ENCODE data around the gene ZNF391. TPM values are rescaled to one million over a fixed set of nuclear protein-coding genes. Genes with fewer than 3 reads are reported as not detected.

ZNF391 gene
- total RNA-seq, 1 experiment from 2014 or later: 4.7 TPM

DNA sequence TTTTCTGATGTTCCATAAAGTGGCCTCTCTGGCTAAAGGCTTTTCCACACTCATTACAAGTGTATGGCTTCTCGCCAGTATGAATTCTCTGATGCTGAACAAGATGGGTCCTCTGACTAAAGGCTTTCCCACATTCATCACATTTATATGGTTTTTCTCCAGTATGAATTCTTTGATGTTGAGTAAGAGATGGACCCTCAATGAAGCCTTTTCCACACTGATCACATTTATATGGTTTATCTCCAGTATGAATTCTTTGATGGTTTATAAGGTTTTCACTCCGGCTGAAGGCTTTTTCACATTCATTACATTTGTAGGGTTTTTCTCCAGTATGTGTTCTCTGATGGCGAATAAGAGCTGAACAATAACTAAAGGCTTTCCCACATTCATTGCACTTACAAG, 63.9 kb downstream of the ZNF391 start:
- no peaks in the 10 kb centered on the region for H3K4me1 ChIP-seq (replicated peaks; ENCODE audit: insufficient read depth)
- no peak overlapping the region for H3K4me3 ChIP-seq
- peaks cover 60% of the 10 kb centered on the region for H3K36me3 ChIP-seq (ENCODE audit: low read depth)

More for the DNA sequence above, 63.9 kb downstream of the ZNF391 start:
- POLR2A ChIA-PET (ENCODE audit: unreplicated experiment): no interaction called here
- H3K27me3 ChIP-seq (ENCODE audit: insufficient read depth, low read depth): no peaks in the 10 kb centered on the region
- TF ChIP-seq, protein P1, sequence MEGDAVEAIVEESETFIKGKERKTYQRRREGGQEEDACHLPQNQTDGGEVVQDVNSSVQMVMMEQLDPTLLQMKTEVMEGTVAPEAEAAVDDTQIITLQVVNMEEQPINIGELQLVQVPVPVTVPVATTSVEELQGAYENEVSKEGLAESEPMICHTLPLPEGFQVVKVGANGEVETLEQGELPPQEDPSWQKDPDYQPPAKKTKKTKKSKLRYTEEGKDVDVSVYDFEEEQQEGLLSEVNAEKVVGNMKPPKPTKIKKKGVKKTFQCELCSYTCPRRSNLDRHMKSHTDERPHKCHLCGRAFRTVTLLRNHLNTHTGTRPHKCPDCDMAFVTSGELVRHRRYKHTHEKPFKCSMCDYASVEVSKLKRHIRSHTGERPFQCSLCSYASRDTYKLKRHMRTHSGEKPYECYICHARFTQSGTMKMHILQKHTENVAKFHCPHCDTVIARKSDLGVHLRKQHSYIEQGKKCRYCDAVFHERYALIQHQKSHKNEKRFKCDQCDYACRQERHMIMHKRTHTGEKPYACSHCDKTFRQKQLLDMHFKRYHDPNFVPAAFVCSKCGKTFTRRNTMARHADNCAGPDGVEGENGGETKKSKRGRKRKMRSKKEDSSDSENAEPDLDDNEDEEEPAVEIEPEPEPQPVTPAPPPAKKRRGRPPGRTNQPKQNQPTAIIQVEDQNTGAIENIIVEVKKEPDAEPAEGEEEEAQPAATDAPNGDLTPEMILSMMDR (conservative IDR thresholded peaks at IDR 0.05): no peak
- TF ChIP-seq EZH2 (IDR thresholded peaks at IDR 0.05; ENCODE audit: low read depth): no peak
- H3K79me2 ChIP-seq (ENCODE audit: low read depth): no peaks in the 10 kb centered on the region
- no peak overlapping the region for H3K27ac ChIP-seq
- CTCF ChIA-PET: no interaction called here
- H3K4me2 ChIP-seq: no peak overlapping the region
- H3K9me2 ChIP-seq (ENCODE audit: insufficient read depth): no peaks in the 10 kb centered on the region
- intact Hi-C loops (cut with micrococcal nuclease; ENCODE audit: unreplicated experiment): no loop called here
- no peaks in the 10 kb centered on the region for H3F3A ChIP-seq (ENCODE audit: insufficient read depth, low read depth)
- no TSS peak for BruUV-seq (replicated peaks)
- H2AFZ ChIP-seq: no peak overlapping the region
- peaks cover 86% of the 10 kb centered on the region for H3K9me3 ChIP-seq (ENCODE audit: insufficient read depth, low read depth)
- no peaks in the 10 kb centered on the region for H4K20me1 ChIP-seq (ENCODE audit: insufficient read depth)
- no peak for DNase-seq

Other genes starting within 250 kb of the ZNF391 start
- gene PRSS16, start 141.1 kb upstream of the ZNF391 start, total RNA-seq (2021): 32.3 and 32.5 TPM in 2 replicates
- gene POM121L2, start 76.5 kb upstream of the ZNF391 start, total RNA-seq (2021): 0.26 TPM in 1 of 2 replicates, not detected in the other
- 7.0 and 8.8 TPM in 2 replicates for gene ZNF184, start 84.3 kb downstream of the ZNF391 start, total RNA-seq (2021)